ENCODE data around the gene IPO4.

IPO4 gene

DNA sequence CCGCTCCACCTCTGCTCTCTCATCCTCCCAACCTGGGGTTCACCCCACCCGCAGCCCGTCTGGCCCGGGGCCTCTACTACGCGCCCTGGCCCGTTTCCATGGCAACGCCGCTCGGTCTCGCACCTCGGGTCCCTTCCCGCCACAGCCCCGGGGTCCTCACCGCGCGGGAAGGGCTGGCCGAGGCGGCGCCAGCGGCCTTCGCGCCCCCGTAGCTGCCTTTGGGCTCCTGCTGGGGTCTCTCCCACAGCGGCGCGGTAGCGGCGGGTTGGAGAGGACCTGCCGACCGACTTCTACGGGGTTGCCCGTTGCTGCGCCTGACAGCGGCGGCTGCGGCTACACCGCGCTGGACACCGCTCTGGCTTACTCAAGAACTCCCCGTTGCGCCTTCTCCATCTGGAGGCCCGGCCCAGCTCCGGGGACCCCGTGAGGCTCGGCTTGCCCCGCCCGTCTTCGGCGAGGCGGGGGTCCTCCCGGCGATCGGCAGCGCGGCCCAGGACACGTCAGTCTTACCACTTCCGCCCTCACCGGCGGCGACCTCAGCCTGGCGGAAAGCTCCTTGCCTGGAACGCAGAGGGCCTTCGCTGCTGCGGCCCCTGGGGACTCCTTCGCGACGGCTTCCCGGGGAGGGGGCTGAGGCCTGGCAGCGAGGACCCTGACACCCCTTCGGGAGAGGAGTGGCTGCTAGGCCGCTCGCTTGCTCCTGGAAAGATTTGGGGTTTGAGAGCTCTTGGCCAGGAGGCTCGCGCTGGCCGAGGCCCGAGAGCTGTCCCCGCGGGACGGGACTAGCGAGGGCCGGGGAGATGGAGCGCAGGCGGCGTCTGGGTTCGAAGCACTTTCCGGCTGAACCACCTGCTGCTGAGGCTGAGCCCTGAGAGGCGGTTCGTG lies 6.8 kb upstream of the IPO4 start, which contains the start of gene TM9SF1 (continued):
- TF ChIP-seq GFI1B (tag by site-specific recombination; IDR thresholded peaks at IDR 0.05) (no peak), ZNF426 (tag by site-specific recombination; IDR thresholded peaks at IDR 0.05) (no peak), KLF16 (tag by site-specific recombination; IDR thresholded peaks at IDR 0.05) (peak; percentile 63; the same call in 1 of the 2 replicates), ZNF785 (tag by site-specific recombination; IDR thresholded peaks at IDR 0.05) (no peak), ZNF311 (tag by site-specific recombination; IDR thresholded peaks at IDR 0.05; ENCODE audit: borderline replicate concordance) (no peak), ZNF335 (tag by site-specific recombination; conservative IDR thresholded peaks at IDR 0.05) (peak; percentile 100), ZNF292 (tag by site-specific recombination; IDR thresholded peaks at IDR 0.05; ENCODE audit: borderline replicate concordance, low read depth) (no peak), ZNF169 (tag by site-specific recombination; IDR thresholded peaks at IDR 0.05) (no peak), ZNF157 (tag by site-specific recombination; IDR thresholded peaks at IDR 0.05) (no peak), GLI2 (tag by site-specific recombination; IDR thresholded peaks at IDR 0.05; ENCODE audit: borderline replicate concordance, low read depth) (peak; percentile 6; the same call in 1 of the 2 replicates), IKZF3 (tag by site-specific recombination; IDR thresholded peaks at IDR 0.05) (no peak), ZNF571 (tag by site-specific recombination; IDR thresholded peaks at IDR 0.05) (no peak), ZNF354C (tag by site-specific recombination; IDR thresholded peaks at IDR 0.05; ENCODE audit: borderline replicate concordance, low read depth) (no peak), SP7 (tag by site-specific recombination; IDR thresholded peaks at IDR 0.05) (peak; percentile 71; the same call in 1 of the 2 replicates), ZNF623 (tag by site-specific recombination; IDR thresholded peaks at IDR 0.05) (no peak), ZNF776 (tag by site-specific recombination; IDR thresholded peaks at IDR 0.05; ENCODE audit: borderline replicate concordance) (no peak), ZNF133 (tag by site-specific recombination; IDR thresholded peaks at IDR 0.05) (no peak), ZSCAN30 (tag by site-specific recombination; IDR thresholded peaks at IDR 0.05) (peak; percentile 29; the same call in 1 of the 2 replicates), OSR2 (tag by site-specific recombination; IDR thresholded peaks at IDR 0.05) (peak; percentile 15; the same call in 1 of the 2 replicates)
- TF ChIP-seq, protein P1, sequence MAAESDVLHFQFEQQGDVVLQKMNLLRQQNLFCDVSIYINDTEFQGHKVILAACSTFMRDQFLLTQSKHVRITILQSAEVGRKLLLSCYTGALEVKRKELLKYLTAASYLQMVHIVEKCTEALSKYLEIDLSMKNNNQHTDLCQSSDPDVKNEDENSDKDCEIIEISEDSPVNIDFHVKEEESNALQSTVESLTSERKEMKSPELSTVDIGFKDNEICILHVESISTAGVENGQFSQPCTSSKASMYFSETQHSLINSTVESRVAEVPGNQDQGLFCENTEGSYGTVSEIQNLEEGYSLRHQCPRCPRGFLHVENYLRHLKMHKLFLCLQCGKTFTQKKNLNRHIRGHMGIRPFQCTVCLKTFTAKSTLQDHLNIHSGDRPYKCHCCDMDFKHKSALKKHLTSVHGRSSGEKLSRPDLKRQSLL (tag by site-specific recombination; IDR thresholded peaks at IDR 0.05), result peak; percentile 64; the same call in 1 of the 2 replicates
- TF ChIP-seq, protein P2, sequence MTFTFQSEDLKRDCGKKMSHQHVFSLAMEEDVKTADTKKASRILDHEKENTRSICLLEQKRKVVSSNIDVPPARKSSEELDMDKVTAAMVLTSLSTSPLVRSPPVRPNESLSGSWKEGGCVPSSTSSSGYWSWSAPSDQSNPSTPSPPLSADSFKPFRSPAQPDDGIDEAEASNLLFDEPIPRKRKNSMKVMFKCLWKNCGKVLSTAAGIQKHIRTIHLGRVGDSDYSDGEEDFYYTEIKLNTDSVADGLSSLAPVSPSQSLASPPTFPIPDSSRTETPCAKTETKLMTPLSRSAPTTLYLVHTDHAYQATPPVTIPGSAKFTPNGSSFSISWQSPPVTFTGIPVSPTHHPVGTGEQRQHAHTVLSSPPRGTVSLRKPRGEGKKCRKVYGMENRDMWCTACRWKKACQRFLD (tag by site-specific recombination; IDR thresholded peaks at IDR 0.05), result 0 out of 2 replicates have a peak, but pooled peaks have one; percentile 65
- TF ChIP-seq, protein P3, sequence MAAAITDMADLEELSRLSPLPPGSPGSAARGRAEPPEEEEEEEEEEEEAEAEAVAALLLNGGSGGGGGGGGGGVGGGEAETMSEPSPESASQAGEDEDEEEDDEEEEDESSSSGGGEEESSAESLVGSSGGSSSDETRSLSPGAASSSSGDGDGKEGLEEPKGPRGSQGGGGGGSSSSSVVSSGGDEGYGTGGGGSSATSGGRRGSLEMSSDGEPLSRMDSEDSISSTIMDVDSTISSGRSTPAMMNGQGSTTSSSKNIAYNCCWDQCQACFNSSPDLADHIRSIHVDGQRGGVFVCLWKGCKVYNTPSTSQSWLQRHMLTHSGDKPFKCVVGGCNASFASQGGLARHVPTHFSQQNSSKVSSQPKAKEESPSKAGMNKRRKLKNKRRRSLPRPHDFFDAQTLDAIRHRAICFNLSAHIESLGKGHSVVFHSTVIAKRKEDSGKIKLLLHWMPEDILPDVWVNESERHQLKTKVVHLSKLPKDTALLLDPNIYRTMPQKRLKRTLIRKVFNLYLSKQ (tag by site-specific recombination; IDR thresholded peaks at IDR 0.05; ENCODE audit: borderline replicate concordance), result no peak
- TF ChIP-seq, protein P4, sequence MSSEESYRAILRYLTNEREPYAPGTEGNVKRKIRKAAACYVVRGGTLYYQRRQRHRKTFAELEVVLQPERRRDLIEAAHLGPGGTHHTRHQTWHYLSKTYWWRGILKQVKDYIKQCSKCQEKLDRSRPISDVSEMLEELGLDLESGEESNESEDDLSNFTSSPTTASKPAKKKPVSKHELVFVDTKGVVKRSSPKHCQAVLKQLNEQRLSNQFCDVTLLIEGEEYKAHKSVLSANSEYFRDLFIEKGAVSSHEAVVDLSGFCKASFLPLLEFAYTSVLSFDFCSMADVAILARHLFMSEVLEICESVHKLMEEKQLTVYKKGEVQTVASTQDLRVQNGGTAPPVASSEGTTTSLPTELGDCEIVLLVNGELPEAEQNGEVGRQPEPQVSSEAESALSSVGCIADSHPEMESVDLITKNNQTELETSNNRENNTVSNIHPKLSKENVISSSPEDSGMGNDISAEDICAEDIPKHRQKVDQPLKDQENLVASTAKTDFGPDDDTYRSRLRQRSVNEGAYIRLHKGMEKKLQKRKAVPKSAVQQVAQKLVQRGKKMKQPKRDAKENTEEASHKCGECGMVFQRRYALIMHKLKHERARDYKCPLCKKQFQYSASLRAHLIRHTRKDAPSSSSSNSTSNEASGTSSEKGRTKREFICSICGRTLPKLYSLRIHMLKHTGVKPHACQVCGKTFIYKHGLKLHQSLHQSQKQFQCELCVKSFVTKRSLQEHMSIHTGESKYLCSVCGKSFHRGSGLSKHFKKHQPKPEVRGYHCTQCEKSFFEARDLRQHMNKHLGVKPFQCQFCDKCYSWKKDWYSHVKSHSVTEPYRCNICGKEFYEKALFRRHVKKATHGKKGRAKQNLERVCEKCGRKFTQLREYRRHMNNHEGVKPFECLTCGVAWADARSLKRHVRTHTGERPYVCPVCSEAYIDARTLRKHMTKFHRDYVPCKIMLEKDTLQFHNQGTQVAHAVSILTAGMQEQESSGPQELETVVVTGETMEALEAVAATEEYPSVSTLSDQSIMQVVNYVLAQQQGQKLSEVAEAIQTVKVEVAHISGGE (tag by site-specific recombination; conservative IDR thresholded peaks at IDR 0.05; ENCODE audit: low read depth), result peak; percentile 92
- TF ChIP-seq, protein P5, sequence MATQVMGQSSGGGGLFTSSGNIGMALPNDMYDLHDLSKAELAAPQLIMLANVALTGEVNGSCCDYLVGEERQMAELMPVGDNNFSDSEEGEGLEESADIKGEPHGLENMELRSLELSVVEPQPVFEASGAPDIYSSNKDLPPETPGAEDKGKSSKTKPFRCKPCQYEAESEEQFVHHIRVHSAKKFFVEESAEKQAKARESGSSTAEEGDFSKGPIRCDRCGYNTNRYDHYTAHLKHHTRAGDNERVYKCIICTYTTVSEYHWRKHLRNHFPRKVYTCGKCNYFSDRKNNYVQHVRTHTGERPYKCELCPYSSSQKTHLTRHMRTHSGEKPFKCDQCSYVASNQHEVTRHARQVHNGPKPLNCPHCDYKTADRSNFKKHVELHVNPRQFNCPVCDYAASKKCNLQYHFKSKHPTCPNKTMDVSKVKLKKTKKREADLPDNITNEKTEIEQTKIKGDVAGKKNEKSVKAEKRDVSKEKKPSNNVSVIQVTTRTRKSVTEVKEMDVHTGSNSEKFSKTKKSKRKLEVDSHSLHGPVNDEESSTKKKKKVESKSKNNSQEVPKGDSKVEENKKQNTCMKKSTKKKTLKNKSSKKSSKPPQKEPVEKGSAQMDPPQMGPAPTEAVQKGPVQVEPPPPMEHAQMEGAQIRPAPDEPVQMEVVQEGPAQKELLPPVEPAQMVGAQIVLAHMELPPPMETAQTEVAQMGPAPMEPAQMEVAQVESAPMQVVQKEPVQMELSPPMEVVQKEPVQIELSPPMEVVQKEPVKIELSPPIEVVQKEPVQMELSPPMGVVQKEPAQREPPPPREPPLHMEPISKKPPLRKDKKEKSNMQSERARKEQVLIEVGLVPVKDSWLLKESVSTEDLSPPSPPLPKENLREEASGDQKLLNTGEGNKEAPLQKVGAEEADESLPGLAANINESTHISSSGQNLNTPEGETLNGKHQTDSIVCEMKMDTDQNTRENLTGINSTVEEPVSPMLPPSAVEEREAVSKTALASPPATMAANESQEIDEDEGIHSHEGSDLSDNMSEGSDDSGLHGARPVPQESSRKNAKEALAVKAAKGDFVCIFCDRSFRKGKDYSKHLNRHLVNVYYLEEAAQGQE (tag by site-specific recombination; IDR thresholded peaks at IDR 0.05), result peak; percentile 60
- TF ChIP-seq, protein P6, sequence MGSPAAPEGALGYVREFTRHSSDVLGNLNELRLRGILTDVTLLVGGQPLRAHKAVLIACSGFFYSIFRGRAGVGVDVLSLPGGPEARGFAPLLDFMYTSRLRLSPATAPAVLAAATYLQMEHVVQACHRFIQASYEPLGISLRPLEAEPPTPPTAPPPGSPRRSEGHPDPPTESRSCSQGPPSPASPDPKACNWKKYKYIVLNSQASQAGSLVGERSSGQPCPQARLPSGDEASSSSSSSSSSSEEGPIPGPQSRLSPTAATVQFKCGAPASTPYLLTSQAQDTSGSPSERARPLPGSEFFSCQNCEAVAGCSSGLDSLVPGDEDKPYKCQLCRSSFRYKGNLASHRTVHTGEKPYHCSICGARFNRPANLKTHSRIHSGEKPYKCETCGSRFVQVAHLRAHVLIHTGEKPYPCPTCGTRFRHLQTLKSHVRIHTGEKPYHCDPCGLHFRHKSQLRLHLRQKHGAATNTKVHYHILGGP (tag by site-specific recombination; IDR thresholded peaks at IDR 0.05), result no peak
